HG02642 (cell line): ENCODE results near the gene SF1.

ENCODE experiments used
- ATAC-seq: cut with Tn5 transposase; IDR thresholded peaks from one replicate; pipeline ENCODE4 v1.9.1; 2021; ENCODE audit warnings: mild to moderate bottlenecking; ENCODE audit not compliant: unreplicated experiment, poor library complexity

Gene SF1

DNA sequence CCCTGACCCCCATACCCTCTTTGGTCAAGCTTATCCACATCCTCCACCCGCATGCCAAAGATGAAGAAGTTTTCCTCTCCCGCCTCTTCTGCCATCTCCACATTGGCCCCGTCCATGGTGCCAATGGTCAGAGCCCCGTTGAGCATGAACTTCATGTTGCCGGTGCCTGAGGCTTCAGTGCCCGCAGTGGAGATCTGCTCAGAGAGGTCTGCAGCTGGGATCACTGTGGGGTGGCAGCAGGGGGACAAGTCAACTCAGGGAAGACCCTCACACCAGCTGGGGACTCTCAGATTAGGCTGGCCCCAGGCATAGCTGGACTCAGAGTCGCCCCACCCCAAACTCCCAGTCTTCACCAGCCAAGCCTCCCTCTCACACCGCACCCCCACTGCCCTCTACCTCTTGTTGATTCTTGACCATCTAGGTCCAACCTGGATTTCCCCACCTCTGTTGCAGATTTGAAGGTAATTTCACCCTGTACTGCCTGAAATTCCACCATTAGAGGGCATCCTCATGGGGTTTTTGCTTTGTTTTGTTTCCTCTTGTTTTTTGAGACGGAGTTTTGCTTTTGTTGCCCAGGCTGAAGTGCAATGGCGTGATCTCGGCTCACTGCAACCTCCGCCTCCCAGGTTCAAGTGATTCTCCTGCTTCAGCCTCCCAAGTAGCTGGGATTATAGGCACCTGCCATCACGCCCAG lies 27.8 kb downstream of the SF1 start:
- ATAC-seq = no peak

DNA sequence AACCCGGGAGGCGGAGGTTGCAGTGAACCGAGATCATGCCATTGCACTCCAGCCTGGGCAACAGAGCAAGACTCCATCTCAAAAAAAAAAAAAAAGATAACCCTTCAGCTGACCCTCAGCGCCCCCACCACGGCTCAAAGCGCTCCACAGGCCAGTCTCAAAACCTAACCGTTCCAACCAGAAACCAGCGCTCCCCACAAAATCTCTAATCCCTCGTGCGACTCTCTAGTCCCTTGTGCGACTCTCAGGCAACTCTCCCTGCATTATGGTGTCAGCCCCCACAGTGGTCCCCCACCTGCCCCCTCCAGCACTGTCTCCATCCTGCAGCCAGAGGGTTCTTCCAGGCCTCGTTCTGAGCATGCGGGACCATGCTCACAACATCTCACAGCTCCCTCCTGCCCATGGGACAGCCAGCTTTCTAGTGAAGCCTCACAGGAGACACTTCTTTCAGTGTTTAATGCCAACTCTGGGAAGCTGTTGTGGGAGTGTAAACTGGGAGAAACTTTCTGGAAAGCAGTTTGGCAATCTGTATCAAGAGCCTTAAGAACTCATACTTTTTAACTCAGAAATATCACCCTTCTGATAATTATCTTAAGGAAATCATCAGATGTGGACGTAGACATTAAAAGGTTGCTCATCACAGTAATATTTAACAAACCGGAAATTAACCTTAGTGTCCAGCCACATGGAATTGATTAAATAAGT lies 30.2 kb downstream of the SF1 start:
- ATAC-seq = no peak

DNA sequence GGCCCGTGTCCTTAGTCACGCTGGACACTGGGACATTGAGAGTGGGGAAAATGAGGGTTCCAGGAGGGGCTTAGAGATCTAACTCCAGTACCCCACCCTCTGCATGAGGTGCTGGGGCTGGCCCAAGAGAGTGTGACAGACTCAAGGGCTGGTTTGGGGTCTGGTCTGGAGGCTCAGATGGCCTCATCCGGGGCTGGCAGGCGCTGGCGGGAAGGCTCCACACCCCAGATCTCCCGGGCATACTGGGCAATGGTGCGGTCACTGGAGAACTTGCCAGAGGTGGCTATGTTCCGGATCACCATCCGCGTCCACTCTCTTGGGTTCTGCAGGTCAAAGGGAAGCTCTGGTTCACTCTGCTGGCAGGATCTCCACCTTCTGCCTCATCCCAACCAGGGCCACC lies 31.9 kb downstream of the SF1 start:
- no peak for ATAC-seq

DNA sequence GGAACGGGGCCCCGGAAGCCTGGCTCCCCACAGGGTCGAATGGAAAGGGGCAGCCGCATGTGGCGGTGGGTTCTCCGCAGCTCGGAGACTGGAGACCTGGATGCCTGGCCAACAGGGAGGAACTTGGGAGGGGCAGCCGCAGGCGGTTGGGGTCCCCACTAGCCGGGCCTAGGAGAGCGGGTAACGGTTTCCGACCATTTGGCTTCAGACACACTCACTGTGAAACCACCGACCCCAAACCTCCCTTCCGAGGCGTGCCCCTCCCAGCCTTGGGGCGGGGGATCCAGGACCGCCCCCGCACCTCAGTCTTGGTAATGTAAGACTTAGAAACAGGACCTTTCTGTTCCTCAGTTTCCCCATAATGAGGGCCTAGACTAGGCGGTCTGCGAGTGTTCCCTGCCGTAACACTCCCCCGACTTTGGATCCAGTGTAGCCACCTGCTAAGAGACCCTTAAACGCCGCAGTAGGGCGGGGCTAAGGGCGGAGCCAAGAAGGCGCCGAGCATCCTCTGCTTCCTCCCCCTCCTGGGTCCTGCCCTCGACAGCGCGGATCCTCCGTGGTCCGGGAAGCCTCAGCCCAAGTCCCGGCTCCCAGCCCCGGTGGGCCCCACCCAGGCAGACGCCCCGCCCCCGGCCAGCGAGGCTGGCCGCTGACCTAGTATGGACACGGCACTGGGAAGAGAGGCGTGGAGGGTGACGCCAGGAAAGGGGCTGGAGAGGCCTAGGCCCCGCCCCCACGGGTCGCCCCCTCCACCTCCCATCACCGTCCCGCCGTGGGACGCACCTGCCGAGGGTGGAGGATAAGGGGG lies 32.6 kb downstream of the SF1 start:
- ATAC-seq = no peak

DNA sequence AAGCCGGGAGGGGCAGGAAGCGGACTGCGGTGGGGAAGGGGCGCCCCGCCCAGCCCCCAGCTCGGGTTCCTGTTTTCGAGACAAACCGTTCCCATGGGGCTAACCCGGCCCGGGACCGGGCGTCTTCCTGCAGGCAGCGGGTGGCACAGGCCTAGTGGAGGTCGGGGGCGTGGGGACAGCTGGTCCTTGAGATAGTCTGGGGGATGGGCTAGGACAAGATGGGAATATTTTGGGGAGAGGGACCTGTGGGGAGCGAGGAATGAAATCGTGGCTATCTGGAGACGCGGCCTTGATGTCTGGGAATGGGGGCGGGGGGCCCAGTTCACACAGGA lies 33.2 kb downstream of the SF1 start:
- ATAC-seq = no peak

DNA sequence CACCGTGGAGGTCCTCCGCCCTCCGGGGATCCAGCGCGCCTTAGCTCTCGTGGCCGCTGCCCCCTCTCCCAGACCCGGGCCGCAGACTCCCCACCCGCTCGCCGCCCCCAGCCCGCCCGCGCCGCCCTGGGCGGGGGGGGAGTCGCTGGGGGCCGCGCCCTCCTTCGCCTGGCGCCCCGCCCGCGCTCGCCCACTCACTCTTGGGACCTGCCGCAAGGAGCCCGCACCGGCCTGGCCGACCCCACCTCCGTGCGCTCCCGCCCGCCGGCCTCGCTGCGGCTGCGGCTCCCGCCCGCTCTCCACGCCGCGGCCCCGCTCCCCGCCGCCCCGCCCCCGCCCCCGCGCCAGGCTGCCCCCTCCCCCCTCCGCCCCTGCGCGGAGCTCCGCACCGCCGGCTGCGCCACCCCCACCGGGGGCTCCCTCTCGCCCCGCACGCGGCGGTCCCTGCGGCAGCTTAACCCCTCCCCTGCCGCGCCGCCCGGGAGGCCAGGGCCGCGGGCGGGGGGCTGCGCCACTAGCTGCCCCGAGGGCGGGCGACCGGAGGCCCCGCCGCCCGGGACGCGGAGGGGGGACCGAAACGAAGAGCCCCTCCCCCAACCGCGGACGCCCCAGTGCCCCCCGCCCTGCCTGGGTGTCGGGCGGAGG lies 33.7 kb downstream of the SF1 start:
- ATAC-seq = no peak

DNA sequence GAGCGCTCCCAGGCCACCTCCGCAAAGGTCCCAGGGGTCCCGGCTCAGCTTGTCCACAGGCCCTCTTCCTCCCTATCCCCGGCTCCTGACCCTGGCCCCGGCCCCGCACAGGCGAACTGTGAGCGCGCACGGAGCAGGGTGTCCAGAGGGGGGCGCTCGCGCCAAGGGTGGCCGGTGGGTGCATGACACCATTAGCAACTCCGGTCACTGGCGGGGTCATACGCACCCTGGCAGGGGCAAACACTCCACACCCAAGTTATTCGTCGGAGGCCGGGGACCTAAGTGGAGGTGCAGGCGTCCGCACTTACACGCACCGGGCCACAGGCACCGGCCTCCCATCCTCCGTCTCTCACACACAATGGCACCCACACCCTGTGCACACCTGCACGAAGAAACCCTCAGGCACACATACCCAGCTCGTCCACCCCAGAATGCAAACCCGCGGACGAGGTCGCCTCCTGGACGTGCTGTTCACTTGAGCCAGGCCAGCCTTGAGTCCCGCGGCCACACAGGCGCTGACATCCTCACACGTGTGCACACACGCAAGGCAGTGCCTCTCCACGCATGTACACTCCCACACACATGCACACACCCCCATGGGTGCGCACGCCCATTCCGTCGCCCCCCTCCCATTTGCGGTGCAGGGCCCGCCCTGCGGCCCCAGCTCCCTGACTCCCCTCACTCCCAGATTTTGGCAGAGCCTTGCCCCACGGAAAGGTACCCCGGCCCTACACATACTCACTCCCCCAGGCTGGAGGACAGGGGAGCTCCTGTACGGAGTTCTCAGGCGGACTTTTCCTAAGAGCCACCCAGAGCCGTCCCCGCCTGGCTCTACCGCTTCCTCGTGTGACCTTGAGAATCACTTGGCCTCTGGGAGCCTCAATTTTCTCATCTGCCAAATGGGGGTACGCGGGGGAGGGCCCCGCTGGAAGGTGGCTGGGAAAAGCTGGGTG lies 34.5 kb downstream of the SF1 start, which contains the start of gene RASGRP2:
RASGRP2 (minus strand) TSS at position 552 of the 953 bp plus-strand sequence. CDS start 1,276 bp downstream, outside the sequence.
- ATAC-seq = no peak

DNA sequence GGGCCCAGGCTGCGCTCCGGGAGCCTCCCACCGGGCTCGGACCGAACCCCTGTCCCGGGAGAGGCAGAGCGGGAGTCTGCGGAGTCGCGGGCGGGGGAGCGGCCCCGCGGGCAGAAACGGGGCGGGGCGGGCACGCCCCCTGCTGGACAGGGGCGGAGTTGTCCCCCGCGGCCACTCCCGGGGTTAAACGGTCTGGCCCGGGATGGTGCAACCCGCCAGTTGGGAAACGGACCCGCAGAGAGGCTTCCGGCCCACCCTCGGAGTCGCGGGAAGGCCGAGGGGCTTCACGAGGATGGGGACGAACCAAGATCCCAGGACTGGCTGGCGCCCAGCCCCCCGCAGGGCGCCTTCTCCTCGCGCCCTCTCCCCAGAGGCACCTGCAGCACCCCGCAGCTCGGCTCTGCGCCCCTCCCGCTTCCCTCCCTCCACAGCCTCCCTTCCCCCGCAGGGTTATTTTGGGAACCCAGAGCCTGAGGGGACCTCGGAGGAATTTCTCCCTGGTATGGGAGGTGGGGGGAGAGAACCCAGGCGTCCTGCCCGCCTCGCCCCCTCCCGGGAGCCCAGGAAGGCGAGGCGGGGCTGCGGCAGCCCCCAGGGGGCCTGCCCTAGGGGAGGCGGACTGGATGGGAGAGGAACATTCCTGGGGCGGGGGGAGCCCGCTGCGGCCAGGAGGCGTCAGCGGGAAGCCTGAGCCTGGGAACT lies 35.3 kb downstream of the SF1 start:
- peak; percentile 37 for ATAC-seq

DNA sequence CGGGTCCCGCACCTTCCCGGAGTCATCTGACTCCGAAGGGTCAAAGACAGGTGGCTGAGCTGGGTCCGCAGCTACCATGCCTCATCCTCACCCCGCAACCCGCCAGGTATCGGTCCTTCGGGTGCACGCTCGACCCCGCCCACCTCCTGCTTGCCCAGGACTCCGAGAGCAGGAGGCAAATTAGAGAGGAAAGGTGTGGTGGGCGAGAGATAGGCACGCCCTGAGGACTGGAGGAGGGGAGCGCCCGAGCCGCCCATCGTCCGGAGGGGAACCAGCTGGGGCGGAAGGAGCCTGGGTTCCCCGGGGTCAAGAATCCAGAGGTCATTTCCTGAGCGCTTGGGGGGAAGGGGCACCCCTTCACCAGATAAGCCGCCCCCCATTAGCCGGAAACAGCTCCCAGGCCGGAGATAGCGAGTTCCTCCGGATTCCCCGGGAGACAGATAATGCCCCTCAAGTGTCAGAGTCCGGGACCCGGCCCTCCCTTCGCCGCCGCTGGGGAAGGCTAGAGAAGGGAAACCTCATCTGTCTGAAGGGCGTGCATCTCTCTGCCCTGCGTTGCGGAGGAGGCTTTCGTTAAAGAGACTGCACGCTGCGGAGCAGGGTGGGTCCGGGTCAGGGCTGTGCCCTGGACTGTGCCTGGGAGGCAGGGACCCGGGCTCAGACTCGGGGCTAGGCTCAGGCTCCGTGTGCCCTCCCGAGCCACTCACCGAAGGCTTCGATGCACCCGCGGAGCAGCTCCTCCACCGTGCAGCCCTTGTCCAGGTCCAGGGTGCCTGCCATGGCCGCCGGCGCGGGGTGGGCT lies 36.1 kb downstream of the SF1 start:
- peak; percentile 20 for ATAC-seq

DNA sequence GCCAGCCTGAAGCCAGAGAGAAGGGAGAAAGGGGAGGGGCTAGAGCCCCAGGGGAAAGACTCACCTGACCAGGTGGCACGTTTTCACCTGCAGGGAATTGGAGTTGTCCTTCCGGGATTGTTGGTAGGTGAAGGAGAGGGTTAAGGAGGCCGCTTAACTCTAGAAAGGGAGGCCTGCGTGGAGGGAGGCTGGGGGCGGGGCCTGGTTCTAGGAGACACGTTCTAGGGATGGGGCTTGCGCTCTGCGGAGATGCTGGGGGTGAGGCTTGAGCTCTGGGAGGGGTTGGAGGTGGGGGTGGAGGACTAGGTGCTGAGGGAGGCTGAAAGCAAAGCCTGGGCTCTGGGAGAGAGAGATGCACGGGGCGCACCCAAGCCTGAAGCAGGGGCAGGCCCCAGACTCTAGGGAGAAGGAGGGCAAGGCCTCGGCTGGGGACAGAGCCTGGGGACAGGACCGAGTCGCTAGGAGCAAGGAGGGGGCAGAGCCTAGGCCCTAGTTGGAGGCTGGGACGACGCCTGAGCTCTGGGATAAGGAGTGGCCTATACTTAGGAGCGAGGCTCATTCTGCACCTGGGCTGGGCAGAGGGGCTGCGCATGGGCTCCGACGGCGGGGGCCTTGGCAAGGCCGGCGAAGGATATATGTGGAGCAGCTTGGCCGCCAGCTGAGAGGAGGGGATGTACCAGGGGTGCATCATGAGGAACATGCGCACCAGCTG lies 36.8 kb downstream of the SF1 start:
- ATAC-seq = no peak

DNA sequence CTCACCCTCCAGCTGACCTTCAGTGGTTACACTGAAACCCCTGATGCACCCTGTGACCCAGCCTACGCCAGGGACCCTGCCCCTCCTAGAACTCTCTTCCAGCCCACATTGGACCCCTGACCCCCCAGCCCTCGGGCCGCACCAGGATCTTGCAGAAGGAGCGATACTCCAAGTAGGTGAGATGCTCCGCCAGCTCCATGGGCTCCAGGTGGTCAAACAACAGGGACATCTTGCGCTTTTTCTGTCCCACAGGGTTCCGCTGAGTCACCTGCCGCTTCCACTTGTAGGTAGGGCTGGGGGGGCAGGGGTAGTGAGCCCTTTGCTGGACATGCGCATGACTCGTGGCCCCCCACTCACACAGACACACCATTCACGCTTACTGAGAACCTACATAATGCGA lies 38.5 kb downstream of the SF1 start:
- no peak for ATAC-seq

DNA sequence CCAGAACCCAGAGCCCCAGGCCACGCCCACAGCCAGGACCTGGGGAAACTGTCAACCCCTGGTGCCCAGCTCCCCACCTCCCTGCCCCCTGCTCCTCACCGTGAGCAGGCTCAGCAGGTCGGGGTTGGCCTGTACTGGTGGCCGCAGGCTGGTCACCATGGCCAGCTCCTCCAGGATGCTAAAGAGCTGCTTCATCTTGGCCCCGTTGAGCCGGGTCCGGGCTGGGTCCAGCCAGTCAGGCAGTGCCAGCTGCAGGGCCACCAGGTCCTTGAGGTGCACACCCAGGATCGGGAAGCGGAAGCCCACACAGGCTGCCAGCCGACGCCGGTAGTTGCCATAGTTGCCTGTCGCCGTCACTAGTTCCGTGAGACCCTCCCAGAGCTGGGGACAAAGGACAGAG lies 41.7 kb downstream of the SF1 start:
- ATAC-seq = no peak

DNA sequence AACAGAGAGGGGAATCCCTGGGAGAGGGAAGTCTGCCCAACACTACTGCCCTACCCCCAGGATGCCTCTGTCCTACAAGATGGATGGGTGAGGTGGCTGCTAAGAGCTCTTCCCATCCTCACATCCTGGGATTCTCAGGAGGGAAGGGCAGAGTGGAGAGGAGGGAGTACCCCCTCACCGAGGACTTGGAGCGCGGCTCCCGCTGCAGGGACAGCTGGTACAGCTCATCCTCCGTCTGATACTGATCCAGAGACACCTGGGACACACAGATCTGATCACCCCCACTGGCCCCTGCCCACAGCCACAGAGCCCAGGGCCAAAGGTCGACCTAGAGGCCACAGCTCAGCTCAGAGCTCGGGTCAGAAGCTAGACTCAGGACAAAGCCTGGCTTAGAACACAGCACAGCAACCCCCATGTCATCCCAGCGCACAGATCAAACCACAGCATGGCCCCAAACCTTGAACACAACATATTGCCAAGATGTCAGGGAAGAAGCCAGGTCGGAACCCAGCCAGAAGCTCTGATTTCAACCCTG lies 42.5 kb downstream of the SF1 start:
- no peak for ATAC-seq

DNA sequence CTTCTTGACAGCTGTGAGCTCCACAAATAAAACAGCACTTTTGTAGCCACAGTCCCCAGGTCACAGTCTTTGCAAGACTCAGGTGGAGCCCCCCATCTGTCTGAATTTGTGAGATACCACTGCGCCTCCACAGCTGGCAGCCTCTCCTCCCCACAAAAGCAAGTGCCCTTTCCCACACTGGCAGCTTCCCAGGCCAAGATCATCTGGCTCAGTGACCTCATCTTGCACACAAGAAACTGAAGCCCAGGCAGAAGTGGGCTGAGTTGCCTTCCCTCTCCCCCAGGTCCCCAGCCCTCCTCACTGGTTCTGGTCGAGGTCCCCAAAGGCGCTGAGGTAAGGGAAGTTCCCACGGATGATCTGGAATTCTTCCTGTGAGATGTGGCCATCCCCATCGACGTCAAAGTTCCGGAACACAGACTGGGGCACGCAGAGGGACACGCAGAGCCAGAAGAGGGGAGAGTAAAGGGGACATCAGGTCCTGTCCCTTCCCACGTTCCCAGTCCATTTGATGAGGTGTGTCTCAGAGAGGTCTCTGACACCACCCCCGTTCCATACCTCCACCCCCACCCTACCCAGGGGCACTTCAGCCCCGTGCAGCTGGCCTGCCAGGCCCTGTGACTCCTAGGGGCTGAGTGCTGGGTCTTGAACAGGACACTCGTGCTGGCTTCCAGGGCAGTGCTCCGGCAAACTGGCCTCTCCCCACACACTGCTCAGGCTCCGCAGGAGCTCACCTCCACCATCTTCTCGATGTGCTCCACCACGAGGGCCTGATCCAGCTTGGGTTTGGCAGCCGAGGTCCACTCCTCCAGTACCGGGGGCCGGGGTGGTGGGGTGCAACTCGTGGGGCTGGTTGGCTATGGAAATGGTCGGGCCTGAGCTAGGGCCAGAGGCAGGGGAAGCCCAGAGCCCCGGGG lies 43.3 kb downstream of the SF1 start:
- ATAC-seq = no peak

DNA sequence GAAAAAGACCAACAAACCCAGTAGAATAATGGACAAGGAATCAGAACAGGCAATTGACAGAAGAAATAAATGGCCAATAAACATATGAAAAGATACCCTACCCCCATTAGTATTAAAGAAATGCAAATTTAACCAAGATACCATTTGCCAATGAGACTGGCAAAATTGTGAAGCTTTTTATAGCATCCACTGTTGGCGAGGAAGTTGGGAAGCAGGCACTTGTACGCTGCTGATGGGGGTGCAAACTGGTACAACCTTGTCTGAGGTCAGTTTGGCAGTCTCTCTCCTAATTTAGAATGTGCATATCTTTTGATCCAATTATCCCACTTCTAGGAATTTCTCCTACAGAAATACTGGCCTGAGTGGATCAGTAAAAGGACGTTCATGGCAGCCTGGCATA lies 46.7 kb downstream of the SF1 start:
- no peak for ATAC-seq

DNA sequence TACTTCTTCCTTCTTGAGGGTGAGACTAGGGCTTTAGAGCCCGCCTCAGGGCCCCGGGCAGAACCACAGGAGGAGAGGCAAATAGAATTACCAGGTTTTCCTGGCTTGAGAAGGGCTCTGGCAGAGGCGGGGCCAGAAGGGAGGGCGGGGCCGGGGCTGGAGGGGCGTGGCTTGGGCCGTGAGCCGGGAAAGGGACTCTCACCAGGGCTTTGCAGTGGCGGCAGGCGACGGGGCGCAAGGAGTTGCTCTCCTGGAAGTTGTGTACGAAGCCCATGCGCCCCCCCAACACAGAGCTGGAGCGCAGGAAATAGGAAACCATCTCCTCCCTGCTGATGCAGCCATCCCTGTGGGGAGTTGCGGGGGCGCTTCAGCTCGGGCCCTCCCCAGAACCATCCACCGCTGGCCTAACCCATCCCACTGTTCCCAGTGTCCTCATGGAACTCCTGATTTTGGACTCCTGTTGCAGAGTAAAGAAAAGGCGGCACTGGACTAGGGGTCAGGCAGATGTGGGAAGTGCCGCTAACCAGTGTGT lies 48.4 kb downstream of the SF1 start:
- no peak for ATAC-seq
